ENCODE measurements around the gene TRAK2.

- no peak for TF ChIP-seq CTCF (IDR thresholded peaks at IDR 0.05)
- TF ChIP-seq POLR2A (IDR thresholded peaks at IDR 0.05): no peak
- TF ChIP-seq POLR2AphosphoS5 (IDR thresholded peaks at IDR 0.05; ENCODE audit: insufficient read depth in 1 of 2, low read depth in 1 of 2): no peak
Observed at GRCh38 chr2:201484805-201485204, 33.5 kb upstream of the TRAK2 start.

Data from vagina (tissue), 2 donors.